GM18517 (cell line): ENCODE data around the gene PLCXD1.
"Not testable (repeated sequence)": the region's sequence is repeated elsewhere in the genome, so short reads cannot be mapped to it uniquely, and the experiment has no call there.

Experiments used
- ATAC-seq: cut with Tn5 transposase; IDR thresholded peaks from one replicate; pipeline ENCODE4 v1.9.1; 2021; ENCODE audit warnings: mild to moderate bottlenecking, moderate library complexity; ENCODE audit not compliant: unreplicated experiment

PLCXD1 gene

GRCh38 chrX:281166-281999 lies at the start of gene PLCXD1:
PLCXD1 (plus strand) TSS chrX:281381; CDS start chrX:284188, 2,807 bp downstream.
- ATAC-seq: no peak

DNA sequence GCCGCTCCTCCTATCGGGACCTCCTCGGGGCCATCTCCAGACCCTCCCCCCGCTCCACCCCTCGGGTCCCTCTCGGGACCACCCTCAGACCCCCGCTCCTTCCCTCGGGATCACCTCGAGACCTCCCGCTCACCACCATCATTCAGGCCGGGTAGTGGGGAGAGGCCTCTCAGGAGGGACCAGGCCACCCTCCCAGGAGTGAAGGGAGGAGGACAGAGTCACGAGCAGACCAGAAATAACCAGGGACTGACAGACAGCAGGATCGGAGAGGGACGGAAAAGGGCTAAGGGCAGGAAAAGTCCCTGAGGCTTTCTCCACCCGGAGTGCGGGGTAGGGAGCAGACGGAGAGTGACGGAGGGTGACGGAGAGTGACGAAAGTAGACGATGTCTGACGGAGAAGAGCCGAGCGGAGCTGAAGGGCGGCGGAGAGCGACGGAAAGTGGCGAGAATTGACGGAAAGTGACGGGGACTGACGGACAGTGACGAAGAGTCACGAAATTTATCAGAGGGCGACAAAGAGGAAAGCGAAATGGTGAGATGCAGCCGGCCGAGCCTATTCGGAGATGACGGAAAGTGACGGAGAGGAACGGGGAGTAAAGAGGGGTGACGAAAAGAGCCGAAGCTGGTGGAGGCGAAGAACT lies 49.4 kb upstream of the PLCXD1 start:
- peak; percentile 97 for ATAC-seq

- peak; percentile 29 for ATAC-seq
Measured at GRCh38 chrX:232278-232655, 48.9 kb upstream of the PLCXD1 start.

GRCh38 chrX:236201-236600 lies 45.0 kb upstream of the PLCXD1 start:
- not testable (repeated sequence) for ATAC-seq

DNA sequence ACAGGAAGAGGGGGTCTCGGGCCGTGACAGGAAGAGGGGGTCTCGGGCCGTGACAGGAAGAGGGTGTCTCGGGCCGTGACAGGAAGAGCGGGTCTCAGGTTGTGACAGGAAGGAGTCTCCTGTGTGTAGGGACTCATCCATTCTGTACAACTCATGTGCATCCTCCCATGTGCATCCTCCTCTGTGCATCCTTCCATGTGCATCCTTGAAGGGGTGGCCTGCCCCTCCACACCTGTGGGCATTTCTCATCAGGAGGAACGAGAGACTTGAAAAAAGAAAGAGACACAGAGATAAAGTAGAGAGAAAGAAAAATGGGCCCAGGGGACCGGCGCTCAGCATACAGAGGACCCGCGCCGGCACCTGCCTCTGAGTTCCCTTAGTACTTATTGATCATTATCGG lies 30.2 kb upstream of the PLCXD1 start:
- no peak for ATAC-seq

DNA sequence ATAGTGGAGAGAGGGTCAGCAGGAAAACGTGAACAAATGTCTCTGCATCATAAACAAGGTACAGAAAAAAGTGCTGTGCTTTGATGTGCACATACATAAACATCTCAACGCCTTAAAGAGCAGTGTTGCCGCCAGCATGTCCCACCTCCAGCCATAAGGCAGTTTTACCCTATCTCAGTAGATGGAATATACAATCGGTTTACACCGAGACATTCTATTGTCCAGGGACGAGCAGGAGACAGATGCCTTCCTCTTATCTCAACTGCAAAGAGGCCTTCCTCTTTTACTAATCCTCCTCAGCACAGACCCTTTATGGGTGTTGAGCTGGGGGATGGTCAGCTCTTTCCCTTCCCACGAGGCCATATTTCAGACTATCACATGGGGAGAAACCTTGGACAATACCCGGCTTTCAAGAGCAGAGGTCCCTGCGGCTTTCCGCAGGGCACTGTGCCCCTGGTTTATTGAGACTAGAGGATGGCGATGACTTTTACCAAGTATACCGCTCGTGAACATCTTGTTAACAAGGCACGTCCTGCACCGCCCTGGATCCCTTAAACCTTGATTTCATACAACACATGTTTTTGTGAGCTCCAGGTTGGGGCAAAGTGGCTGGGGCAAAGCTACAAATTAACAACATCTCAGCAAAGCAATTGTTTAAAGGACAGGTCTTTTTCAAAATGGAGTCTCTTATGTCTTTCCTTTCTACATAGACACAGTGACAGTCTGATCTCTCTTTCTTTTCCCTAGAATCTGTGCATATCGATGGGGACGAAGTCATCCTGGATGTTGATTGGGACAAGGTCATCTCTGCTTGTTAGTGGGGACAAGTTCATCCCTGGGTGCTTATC lies 29.6 kb upstream of the PLCXD1 start:
- ATAC-seq: not testable (repeated sequence)

- no peak for ATAC-seq
Measured at GRCh38 chrX:252244-252956, 28.8 kb upstream of the PLCXD1 start.

GRCh38 chrX:252957-253291 lies 28.3 kb upstream of the PLCXD1 start:
- no peak for ATAC-seq

DNA sequence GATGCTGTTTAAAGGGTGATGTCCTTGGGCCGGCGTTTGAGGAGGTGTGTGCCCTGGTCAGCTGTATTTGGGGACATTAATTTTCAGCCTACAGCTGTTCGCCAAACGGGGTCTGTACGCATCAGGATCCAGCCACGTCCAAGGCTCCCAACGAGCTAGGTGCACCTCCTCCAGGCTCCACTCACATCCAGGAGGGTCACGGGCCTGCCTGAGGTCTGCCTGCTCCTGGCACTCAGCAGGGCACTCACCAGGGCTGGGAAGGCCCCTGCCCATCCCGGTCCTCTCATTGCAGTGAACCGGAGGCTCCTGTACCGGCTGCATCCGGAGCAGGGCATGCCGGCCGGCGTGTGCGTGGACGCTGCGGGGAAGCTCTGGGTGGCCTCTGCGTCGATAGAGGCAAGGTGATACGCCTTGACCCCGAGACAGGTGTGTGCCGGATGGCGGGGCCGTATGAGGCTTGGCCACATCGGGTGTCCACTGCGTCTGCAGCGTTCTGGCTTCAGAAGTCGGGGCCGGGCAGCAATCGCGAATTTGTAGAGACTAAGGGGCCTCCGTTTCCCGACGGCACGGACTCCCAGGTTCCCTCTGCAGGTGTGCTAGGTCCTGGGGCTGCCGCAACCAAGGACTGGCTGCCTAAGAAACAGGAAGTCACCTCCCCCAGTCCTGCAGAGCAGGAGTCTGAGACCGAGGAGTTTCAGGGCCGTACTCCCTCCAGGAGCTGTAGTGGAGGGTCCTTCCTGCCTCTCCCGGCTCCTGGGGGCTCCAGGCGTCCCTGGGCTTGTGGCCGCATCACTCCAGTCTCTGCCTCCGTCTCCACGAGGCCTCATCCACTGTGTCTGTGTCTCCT lies 27.5 kb upstream of the PLCXD1 start:
- ATAC-seq: no peak

- no peak for ATAC-seq
Measured at GRCh38 chrX:254630-255215, 26.5 kb upstream of the PLCXD1 start.

DNA sequence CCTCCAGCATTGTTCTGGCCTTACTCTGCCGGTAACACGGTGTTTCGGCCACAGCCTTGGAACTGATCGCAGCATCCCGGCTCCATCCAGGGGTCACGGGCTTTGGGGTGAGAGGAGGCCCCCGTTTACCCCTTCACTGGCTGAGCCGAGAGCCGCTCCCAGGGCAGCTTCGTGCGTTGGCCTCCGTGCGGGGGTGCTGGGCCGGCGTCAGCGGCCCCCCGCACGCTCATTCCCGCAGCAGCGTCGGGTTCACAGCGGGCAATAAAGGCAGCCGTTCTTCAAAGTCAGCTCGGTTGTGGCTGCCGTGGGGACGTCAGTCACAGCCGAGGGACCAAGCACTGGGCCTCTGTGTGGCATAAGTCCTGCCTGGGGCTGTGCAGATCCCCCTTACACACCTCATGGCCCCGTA lies 25.3 kb upstream of the PLCXD1 start:
- no peak for ATAC-seq

- not testable (repeated sequence) for ATAC-seq
Measured at GRCh38 chrX:257054-257453, 24.1 kb upstream of the PLCXD1 start.

GRCh38 chrX:257681-258289 lies 23.4 kb upstream of the PLCXD1 start:
- no peak for ATAC-seq

DNA sequence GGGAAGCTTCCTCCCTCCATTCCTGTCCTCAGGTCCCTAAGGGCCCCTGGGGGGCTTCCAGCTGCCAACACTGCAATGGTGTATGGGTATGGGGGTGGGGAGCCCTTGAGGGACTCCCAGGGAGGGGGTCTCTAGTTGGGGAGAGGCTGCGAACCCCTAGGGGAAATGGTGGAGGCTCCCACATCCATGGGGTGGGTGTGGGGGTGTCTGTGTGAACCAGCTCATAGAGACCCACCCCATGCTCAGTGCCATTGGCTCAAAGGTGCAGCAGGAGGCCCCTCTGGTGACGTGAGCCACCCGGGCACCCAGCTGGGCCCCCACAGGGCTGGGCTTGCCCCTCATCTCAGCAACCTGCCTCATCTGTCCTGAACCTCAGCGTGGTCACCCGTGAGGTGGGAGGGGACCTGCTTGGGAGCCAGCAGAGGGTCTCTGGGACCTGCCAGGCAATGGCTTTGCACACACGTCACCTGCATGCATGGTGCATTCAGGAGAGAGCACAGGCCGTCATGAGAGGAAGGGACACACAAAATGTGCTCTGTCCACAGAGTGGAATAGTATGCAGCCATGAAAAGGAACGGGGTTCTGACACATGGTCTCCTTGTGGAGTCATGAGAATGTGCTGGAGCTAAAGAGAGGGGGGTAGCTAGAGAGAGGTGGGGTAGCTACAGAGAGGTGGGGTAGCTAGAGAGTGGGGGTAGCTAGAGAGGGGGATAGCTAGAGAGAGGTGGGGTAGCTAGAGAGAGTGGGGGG lies 22.7 kb upstream of the PLCXD1 start:
- ATAC-seq: no peak

GRCh38 chrX:259692-260355 lies 21.4 kb upstream of the PLCXD1 start:
- no peak for ATAC-seq

DNA sequence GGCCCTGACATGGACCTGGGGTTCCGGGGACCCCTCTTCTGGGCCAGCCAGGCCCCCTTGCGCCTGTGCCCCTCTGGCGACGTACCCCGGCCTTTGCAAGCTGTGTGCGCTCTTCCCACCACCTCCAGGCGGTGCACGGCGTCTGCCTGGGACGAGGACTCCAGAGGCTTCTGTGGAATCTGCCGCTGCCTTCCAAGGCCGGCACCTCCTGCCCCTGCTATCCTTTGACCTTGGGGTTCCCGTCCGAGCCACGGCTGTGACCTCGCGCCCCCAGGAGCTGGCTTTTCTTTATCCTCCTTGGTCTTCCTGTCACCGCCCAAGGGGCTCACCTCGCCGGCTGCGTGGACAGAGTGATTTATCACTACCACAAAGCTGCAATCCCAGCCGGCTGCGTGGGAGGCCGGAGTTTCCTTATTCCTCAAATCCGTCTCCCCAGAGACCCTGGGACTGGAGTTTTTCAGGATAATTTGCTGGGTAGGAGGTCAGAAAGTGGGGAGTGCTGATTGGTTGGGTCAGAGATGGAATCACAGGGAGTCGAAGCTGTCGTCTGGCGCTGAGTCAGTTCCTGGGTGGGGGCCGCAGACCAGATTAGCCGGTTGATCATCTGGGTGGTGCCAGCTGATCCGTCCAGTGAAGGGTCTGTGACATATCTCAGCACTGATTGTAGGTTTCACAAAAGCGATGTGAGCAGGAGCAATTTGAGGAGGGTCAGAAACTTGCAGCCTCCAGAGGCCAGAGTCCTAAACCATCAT lies 19.8 kb upstream of the PLCXD1 start:
- ATAC-seq: no peak

- ATAC-seq: no peak
Measured at GRCh38 chrX:261919-262352, 19.2 kb upstream of the PLCXD1 start.
